ENCODE data around the gene ARCN1.

DNA sequence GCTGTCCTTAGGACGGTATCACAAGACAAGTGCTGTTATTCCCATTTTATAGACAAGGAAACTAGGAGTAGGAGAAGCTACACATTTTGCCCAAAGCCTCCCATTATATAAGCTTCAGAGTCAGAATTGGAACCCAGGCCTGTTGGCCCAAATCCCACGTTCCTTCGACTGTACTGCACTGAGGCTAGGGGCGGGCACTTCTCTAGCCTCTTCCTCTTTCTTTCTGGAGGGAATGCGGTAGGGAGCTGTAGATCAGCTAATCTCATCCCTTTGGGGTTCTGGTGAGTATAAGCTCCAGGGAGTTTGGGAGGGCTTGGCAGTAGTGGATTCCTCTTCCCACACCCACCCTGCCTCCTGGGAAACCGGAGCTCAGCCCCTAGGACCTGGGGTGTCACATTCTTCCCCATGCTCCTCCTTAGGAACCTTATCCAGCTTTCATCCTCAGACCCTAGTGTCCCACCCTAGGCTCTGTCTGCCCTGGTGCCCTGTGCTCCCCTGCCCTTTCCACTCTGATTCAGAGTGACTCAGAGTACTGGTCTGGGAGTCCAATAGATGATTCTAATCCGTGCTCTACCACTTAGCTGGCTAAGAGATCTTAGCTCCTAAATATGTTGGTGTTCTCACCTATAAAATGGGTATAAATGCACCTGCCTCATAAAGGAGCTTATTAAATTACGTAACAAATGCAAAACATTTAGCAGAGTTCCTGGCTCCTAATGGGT is 64.5 kb downstream of the ARCN1 start:
- no peak for TF ChIP-seq RAD21 (conservative IDR thresholded peaks at IDR 0.05 in 1 of 2, IDR thresholded peaks at IDR 0.05 in 1 of 2)
- TF ChIP-seq, protein P1, sequence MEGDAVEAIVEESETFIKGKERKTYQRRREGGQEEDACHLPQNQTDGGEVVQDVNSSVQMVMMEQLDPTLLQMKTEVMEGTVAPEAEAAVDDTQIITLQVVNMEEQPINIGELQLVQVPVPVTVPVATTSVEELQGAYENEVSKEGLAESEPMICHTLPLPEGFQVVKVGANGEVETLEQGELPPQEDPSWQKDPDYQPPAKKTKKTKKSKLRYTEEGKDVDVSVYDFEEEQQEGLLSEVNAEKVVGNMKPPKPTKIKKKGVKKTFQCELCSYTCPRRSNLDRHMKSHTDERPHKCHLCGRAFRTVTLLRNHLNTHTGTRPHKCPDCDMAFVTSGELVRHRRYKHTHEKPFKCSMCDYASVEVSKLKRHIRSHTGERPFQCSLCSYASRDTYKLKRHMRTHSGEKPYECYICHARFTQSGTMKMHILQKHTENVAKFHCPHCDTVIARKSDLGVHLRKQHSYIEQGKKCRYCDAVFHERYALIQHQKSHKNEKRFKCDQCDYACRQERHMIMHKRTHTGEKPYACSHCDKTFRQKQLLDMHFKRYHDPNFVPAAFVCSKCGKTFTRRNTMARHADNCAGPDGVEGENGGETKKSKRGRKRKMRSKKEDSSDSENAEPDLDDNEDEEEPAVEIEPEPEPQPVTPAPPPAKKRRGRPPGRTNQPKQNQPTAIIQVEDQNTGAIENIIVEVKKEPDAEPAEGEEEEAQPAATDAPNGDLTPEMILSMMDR (IDR thresholded peaks at IDR 0.05), result no peak
- no peak for TF ChIP-seq MAFK (IDR thresholded peaks at IDR 0.05; ENCODE audit: partially characterized antibody)
- TF ChIP-seq, protein P2, sequence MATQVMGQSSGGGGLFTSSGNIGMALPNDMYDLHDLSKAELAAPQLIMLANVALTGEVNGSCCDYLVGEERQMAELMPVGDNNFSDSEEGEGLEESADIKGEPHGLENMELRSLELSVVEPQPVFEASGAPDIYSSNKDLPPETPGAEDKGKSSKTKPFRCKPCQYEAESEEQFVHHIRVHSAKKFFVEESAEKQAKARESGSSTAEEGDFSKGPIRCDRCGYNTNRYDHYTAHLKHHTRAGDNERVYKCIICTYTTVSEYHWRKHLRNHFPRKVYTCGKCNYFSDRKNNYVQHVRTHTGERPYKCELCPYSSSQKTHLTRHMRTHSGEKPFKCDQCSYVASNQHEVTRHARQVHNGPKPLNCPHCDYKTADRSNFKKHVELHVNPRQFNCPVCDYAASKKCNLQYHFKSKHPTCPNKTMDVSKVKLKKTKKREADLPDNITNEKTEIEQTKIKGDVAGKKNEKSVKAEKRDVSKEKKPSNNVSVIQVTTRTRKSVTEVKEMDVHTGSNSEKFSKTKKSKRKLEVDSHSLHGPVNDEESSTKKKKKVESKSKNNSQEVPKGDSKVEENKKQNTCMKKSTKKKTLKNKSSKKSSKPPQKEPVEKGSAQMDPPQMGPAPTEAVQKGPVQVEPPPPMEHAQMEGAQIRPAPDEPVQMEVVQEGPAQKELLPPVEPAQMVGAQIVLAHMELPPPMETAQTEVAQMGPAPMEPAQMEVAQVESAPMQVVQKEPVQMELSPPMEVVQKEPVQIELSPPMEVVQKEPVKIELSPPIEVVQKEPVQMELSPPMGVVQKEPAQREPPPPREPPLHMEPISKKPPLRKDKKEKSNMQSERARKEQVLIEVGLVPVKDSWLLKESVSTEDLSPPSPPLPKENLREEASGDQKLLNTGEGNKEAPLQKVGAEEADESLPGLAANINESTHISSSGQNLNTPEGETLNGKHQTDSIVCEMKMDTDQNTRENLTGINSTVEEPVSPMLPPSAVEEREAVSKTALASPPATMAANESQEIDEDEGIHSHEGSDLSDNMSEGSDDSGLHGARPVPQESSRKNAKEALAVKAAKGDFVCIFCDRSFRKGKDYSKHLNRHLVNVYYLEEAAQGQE (IDR thresholded peaks at IDR 0.05), result no peak
- TF ChIP-seq RFX5 (IDR thresholded peaks at IDR 0.05), result no peak
- TF ChIP-seq, protein P3, sequence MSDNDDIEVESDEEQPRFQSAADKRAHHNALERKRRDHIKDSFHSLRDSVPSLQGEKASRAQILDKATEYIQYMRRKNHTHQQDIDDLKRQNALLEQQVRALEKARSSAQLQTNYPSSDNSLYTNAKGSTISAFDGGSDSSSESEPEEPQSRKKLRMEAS (IDR thresholded peaks at IDR 0.05), result no peak
- TF ChIP-seq NPAS2 (CRISPR knock-in tag; IDR thresholded peaks at IDR 0.05; ENCODE audit: borderline replicate concordance), result no peak
- TF ChIP-seq CEBPB (IDR thresholded peaks at IDR 0.05), result no peak
- no peak for TF ChIP-seq POLR2A (IDR thresholded peaks at IDR 0.05; ENCODE audit: low read length)
- no peak for TF ChIP-seq EHMT2 (IDR thresholded peaks at IDR 0.05; ENCODE audit: low read depth)
- TF ChIP-seq EP300 (IDR thresholded peaks at IDR 0.05), result no peak
- TF ChIP-seq RNF2 (IDR thresholded peaks at IDR 0.05; ENCODE audit: borderline replicate concordance, low read depth), result no peak
- no peak for TF ChIP-seq ZSCAN20 (CRISPR knock-in tag; IDR thresholded peaks at IDR 0.05)
